Measurements from ENCODE around the gene MAP7D1. TPM values are rescaled to one million over a fixed set of nuclear protein-coding genes. Genes with fewer than 3 reads are reported as not detected.

The MAP7D1 gene
- total and polyA plus RNA-seq, 2 of the 13 experiments (the other 11 are each of a cell fraction or from before 2014, with no cell fraction given): 5.6 to 7.2 TPM

DNA sequence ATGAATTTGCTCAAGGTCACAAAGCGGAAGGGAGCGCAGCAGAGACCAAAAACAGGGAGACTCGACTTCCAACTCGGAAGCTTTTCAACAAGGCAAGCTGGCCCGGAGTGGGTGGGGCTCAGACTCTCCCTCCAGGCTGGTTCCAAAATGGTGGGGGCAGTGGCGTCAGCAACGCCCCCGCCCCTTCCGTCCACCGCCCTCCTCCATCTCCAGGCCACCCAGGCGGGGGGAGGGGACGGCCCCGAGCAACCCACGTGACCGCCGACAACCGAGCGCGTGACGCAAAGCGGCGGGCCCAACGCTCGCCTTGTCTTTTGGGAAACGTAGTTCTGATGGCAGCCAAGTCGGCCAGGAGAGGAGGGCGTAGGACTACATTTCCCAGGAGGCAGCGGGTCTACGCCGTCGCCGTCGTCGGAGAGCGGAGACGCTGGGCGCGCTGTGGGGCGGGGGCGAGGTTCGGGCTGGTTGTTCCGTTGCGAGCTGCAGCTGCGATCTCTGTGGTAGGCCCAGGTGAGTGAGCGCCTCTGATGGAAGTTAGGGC lies 68.1 kb downstream of the MAP7D1 start, which contains the start of gene THRAP3 (continued):
- TF ChIP-seq HDAC1 (CRISPR knock-in tag; IDR thresholded peaks at IDR 0.05) (no peak; the same call in none of the 2 replicates), THAP11 (CRISPR knock-in tag; IDR thresholded peaks at IDR 0.05) (peak; percentile 99), POLR2AphosphoS2 (IDR thresholded peaks at IDR 0.05; ENCODE audit: low read depth, low read length) (0 out of 2 replicates have a peak, but pooled peaks have one; percentile 18), ATAD3A (CRISPR knock-in tag; IDR thresholded peaks at IDR 0.05) (no peak), FOSL2 (CRISPR knock-in tag; IDR thresholded peaks at IDR 0.05) (peak; percentile 72), ZFP1 (CRISPR knock-in tag; IDR thresholded peaks at IDR 0.05) (no peak; the same call in 1 of the 2 replicates), ZSCAN29 (CRISPR knock-in tag; conservative IDR thresholded peaks at IDR 0.05) (no peak), IKZF1 (IDR thresholded peaks at IDR 0.05) (no peak), NCOA5 (CRISPR knock-in tag; IDR thresholded peaks at IDR 0.05) (no peak), FIP1L1 (IDR thresholded peaks at IDR 0.05; ENCODE audit: borderline replicate concordance, insufficient read depth, low read depth, low read length) (no peak), NFKB2 (CRISPR knock-in tag; IDR thresholded peaks at IDR 0.05; ENCODE audit: borderline replicate concordance) (peak; percentile 86; the same call in 1 of the 2 replicates), KLF9 (CRISPR knock-in tag; IDR thresholded peaks at IDR 0.05; ENCODE audit: low read depth) (peak; percentile 85; the same call in 1 of the 2 replicates), ZNF607 (CRISPR knock-in tag; IDR thresholded peaks at IDR 0.05; ENCODE audit: borderline replicate concordance) (0 out of 2 replicates have a peak, but pooled peaks have one; percentile 3), BORCS8-MEF2B (CRISPR knock-in tag; IDR thresholded peaks at IDR 0.05) (peak; percentile 77), GFI1 (CRISPR knock-in tag; IDR thresholded peaks at IDR 0.05; ENCODE audit: borderline replicate concordance) (0 out of 2 replicates have a peak, but pooled peaks have one; percentile 11), MED8 (CRISPR knock-in tag; IDR thresholded peaks at IDR 0.05; ENCODE audit: insufficient replicate concordance) (no peak), SP5 (CRISPR knock-in tag; IDR thresholded peaks at IDR 0.05; ENCODE audit: borderline replicate concordance, low read depth) (peak; percentile 87), BHLHE40 (IDR thresholded peaks at IDR 0.05; ENCODE audit: low read length) (peak; percentile 77), ZNF274 (CRISPR knock-in tag; IDR thresholded peaks at IDR 0.05) (0 out of 2 replicates have a peak, but pooled peaks have one; percentile 17), ZC3H4 (CRISPR knock-in tag; IDR thresholded peaks at IDR 0.05; ENCODE audit: borderline replicate concordance) (no peak), ZFP36 (IDR thresholded peaks at IDR 0.05; ENCODE audit: borderline replicate concordance, low read depth, low read length, partially characterized antibody) (no peak), ZNF264 (CRISPR knock-in tag; IDR thresholded peaks at IDR 0.05) (no peak), YEATS2 (CRISPR knock-in tag; IDR thresholded peaks at IDR 0.05; ENCODE audit: borderline replicate concordance) (peak; percentile 93), ZNF570 (CRISPR knock-in tag; IDR thresholded peaks at IDR 0.05; ENCODE audit: borderline replicate concordance) (no peak), ZNF7 (CRISPR knock-in tag; IDR thresholded peaks at IDR 0.05) (no peak), ZNF879 (CRISPR knock-in tag; IDR thresholded peaks at IDR 0.05) (no peak), ZNF781 (CRISPR knock-in tag; IDR thresholded peaks at IDR 0.05; ENCODE audit: borderline replicate concordance, not compliant biosample characterization) (no peak)
- TF ChIP-seq, protein P1, sequence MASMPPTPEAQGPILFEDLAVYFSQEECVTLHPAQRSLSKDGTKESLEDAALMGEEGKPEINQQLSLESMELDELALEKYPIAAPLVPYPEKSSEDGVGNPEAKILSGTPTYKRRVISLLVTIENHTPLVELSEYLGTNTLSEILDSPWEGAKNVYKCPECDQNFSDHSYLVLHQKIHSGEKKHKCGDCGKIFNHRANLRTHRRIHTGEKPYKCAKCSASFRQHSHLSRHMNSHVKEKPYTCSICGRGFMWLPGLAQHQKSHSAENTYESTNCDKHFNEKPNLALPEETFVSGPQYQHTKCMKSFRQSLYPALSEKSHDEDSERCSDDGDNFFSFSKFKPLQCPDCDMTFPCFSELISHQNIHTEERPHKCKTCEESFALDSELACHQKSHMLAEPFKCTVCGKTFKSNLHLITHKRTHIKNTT (CRISPR knock-in tag; IDR thresholded peaks at IDR 0.05): no peak
- TF ChIP-seq, protein P2, sequence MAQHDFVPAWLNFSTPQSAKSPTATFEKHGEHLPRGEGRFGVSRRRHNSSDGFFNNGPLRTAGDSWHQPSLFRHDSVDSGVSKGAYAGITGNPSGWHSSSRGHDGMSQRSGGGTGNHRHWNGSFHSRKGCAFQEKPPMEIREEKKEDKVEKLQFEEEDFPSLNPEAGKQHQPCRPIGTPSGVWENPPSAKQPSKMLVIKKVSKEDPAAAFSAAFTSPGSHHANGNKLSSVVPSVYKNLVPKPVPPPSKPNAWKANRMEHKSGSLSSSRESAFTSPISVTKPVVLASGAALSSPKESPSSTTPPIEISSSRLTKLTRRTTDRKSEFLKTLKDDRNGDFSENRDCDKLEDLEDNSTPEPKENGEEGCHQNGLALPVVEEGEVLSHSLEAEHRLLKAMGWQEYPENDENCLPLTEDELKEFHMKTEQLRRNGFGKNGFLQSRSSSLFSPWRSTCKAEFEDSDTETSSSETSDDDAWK (CRISPR knock-in tag; IDR thresholded peaks at IDR 0.05): no peak
- TF ChIP-seq, protein P3, sequence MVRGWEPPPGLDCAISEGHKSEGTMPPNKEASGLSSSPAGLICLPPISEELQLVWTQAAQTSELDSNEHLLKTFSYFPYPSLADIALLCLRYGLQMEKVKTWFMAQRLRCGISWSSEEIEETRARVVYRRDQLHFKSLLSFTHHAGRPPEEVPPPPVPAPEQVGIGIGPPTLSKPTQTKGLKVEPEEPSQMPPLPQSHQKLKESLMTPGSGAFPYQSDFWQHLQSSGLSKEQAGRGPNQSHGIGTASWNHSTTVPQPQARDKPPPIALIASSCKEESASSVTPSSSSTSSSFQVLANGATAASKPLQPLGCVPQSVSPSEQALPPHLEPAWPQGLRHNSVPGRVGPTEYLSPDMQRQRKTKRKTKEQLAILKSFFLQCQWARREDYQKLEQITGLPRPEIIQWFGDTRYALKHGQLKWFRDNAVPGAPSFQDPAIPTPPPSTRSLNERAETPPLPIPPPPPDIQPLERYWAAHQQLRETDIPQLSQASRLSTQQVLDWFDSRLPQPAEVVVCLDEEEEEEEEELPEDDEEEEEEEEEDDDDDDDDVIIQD (CRISPR knock-in tag; IDR thresholded peaks at IDR 0.05; ENCODE audit: low read depth): peak; percentile 53; the same call in 1 of the 2 replicates
